Nucleus accumbens (tissue), 56 donors: Measurements from ENCODE around the gene CABLES1.
"Not testable (repeated sequence)": the region's sequence is repeated elsewhere in the genome, so short reads cannot be mapped to it uniquely, and the experiment has no call there.

ENCODE experiments used
- DNase-seq, 56 donors: peaks; one replicate each; lab custom pipeline; 2025; lab: John Stamatoyannopoulos, UW

Gene CABLES1

GRCh38 chr18:23279931-23280330 lies 144.6 kb downstream of the CABLES1 start:
- DNase-seq: no peak

- no peak for DNase-seq
Observed at GRCh38 chr18:23280844-23281243, 145.6 kb downstream of the CABLES1 start.

- no peak for DNase-seq
Observed at GRCh38 chr18:23281626-23282436, 146.5 kb downstream of the CABLES1 start.

GRCh38 chr18:23282437-23282781 lies 147.1 kb downstream of the CABLES1 start:
- no peak for DNase-seq

GRCh38 chr18:23283916-23284430 lies 148.7 kb downstream of the CABLES1 start:
- DNase-seq: no peak

DNA sequence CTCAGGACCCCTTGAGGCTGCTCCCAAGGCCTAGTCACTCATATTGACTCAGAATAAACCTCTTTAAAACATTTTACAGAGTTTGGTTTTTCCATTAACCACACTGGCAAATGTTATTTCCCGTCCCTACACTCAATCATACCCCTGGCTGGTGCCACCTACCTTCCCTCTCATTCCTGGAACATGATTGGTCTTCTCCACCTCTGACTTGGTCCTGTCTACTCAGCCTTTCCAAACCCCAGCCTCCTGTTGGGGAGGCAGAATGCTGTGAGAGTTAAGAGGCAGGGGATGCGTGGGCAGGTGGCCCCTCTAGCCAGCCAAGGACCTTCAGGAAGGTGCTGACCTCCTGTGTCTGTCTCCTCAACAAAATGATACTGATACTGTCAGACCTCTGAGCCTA lies 149.3 kb downstream of the CABLES1 start:
- no peak for DNase-seq

DNA sequence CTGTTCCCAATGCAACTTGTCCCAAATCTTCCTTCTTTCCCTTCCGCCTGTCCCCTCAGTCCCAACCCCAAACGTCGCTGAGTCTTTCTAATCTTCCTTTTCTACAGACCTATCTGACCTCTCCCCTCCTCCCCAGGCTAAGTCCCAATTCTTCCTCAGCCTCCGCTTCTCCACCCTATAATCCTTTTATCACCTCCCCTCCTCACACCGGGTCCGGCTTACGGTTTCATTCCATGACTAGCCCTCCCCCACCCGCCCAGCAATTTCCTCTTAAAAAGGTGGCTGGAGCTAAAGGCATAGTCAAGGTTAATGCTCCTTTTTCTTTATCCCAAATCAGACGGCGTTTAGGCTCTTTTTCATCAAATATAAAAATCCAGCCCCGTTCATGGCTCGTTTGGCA lies 150.3 kb downstream of the CABLES1 start:
- DNase-seq: not testable (repeated sequence)

GRCh38 chr18:23291456-23292205 lies 156.3 kb downstream of the CABLES1 start:
- no peak for DNase-seq

DNA sequence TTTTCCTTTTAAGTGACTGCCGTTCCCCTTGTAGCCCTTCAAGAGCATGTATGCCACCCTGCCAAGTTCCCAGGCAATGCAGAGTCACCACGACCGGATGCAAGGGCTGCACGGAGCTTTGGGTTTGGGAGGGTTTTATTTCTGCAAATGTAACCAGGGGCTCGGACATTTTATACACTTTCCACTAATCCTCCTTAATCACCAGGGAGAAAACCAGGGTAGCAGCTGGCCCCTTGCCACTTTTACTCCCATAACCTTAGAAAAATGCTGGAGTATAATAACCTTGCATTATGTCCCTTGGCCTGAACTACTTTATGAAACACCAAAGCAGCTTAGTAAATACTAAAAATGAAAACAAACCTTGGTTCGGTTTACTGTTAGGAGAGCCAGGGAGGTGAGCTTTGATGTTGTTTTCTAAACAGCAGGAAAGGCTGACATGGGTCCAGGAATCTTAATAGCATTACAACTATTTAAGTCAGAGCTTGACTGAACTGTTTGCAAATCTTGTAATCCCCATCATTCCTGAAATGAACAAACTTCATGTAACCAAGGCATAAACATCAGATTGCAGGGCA lies 165.0 kb downstream of the CABLES1 start:
- DNase-seq: no peak

GRCh38 chr18:23301972-23302371 lies 166.7 kb downstream of the CABLES1 start:
- no peak for DNase-seq

- DNase-seq: no peak
Observed at GRCh38 chr18:23302511-23302850, 167.2 kb downstream of the CABLES1 start.

GRCh38 chr18:23302851-23303527 lies 167.7 kb downstream of the CABLES1 start:
- DNase-seq: no peak

DNA sequence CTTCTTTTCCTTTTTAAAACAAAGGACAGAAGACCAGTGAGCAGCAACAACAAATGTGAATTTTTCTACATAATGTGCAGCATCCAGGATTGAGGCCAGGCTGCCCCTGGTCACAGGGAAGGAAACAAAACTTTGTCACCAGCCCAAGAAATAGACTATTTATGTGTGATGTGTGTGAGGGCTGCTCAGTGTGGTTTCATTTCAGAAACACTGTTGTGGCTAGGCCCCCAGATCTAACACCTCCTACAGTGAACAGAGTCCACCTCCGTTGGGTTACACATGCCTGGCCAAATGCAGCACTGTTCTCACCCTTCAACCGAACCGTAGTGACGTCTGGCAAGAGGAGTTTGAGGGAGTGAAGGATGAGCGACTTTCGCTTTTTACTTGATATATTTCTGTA lies 171.5 kb downstream of the CABLES1 start:
- no peak for DNase-seq

- DNase-seq: no peak
Observed at GRCh38 chr18:23307567-23308295, 172.4 kb downstream of the CABLES1 start.
